ENCODE results near the gene PNPLA8.
"Not testable (repeated sequence)": the region's sequence is repeated elsewhere in the genome, so short reads cannot be mapped to it uniquely, and the experiment has no call there.

Gene PNPLA8

GRCh38 chr7:108525985-108526767, at the start of gene PNPLA8:
Gene PNPLA8, minus strand, starts transcription at chr7:108526135. Its CDS starts 10,644 bp downstream, at chr7:108515491.
- peaks cover 19% of the 10 kb centered on the region for H3K36me3 Mint-ChIP-seq
- peak; percentile 97 for ATAC-seq
- peaks cover 39% of the 10 kb centered on the region for H3K4me1 Mint-ChIP-seq
- no peaks in the 10 kb centered on the region for H3K9me3 Mint-ChIP-seq
- H3K27me3 Mint-ChIP-seq = no peaks in the 10 kb centered on the region
- peak within 1 kb of the TSS; percentile 95 for H3K27ac Mint-ChIP-seq
- H3K4me3 Mint-ChIP-seq = peak within 1 kb of the TSS; percentile 96

DNA sequence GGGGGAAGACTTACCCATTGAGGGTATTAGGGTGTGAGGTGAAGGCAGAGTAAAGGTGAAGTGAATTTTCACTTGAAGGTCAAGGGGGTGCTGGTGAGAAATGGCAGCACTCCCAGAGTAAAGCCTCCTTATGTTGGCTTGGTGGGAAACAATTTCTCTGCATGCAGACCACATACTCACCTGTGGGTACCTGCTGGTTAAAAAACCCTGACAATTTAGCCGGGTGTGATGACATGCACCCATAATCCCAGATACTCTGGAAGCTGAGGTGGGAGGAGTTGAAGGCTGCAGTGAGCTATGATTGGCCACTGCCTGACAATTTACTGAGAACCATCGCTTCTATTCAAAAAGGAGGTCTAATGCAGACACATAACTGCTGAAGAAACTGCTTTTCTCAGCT, 49.2 kb upstream of the PNPLA8 start:
- peaks cover 31% of the 10 kb centered on the region for H3K4me1 Mint-ChIP-seq
- H3K4me3 Mint-ChIP-seq = no peak overlapping the region
- ATAC-seq = no peak
- no peaks in the 10 kb centered on the region for H3K9me3 Mint-ChIP-seq
- H3K27ac Mint-ChIP-seq = no peak overlapping the region
- H3K36me3 Mint-ChIP-seq = peaks cover 48% of the 10 kb centered on the region
- H3K27me3 Mint-ChIP-seq = no peaks in the 10 kb centered on the region

DNA sequence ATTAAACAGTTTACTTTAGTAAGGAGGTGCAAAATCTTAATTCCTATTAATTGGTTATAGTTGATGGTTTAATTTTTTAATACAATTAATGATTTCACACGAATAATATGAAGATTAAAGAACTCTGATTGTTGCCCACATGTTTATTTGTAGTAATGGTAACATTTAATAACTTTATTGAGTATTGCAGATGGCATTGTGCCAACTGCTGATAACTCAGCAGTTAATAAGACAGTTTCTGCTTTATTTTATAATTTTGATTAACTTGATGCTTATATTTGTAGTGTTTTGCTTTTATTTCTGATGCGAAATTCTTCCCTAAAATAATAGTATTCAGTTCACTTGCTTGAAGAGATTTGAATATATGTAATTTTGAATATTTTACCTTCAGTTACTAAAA, 46.5 kb upstream of the PNPLA8 start:
- Mint-ChIP-seq H3K36me3 (peaks cover 30% of the 10 kb centered on the region), H3K9me3 (no peaks in the 10 kb centered on the region), H3K27me3 (no peaks in the 10 kb centered on the region), H3K27ac (no peak overlapping the region), H3K4me1 (peaks cover 37% of the 10 kb centered on the region), H3K4me3 (no peak overlapping the region)
- ATAC-seq = no peak

DNA sequence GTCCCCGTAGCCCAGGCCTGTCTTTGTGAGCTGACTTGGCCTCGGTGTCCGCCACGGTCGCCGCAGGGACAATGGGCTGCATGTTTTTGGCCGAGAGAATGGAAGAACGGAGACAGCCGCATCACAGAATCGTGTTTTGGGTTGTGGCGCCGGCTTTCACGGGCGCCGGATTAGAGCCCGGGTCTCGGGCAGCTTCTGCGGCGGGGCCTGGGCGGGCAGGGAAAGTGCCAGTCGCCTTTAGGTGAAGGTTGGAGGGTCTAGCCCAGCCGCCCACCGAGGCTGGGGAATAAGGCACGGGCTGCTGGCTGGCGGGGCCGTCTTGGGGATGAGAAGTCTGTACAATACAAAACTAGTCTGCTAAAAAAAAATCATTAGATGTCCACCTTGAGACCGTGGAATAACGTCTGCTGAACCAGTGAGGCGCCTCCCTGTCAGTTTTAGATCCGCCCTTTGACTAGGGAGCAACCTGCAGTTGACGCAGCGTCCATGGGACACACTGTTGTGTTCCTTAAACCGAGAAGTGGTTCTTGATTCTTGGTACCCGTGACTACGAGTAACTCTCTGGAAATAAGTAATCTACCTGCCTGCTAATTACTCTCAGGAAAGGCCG, 44.3 kb upstream of the PNPLA8 start:
- peaks cover 29% of the 10 kb centered on the region for H3K4me1 Mint-ChIP-seq
- no peaks in the 10 kb centered on the region for H3K27me3 Mint-ChIP-seq
- H3K4me3 Mint-ChIP-seq = peak overlapping the region; percentile 86
- no peaks in the 10 kb centered on the region for H3K9me3 Mint-ChIP-seq
- ATAC-seq = peak; percentile 25
- H3K36me3 Mint-ChIP-seq = peaks cover 21% of the 10 kb centered on the region
- H3K27ac Mint-ChIP-seq = peak overlapping the region; percentile 98

GRCh38 chr7:108569381-108570145, 43.6 kb upstream of the PNPLA8 start, which contains the start of the genes DNAJB9 and THAP5:
Gene DNAJB9, plus strand, starts transcription at chr7:108569874. Its CDS starts 1,853 bp downstream, at chr7:108571727.
Gene THAP5, minus strand, starts transcription at chr7:108569706. Its CDS starts 137 bp downstream, at chr7:108569569.
- H3K27ac Mint-ChIP-seq = peak within 1 kb of the TSS; percentile 98
- no peaks in the 10 kb centered on the region for H3K9me3 Mint-ChIP-seq
- peak within 1 kb of the TSS; percentile 86 for H3K4me3 Mint-ChIP-seq
- no peaks in the 10 kb centered on the region for H3K27me3 Mint-ChIP-seq
- peaks cover 29% of the 10 kb centered on the region for H3K4me1 Mint-ChIP-seq
- H3K36me3 Mint-ChIP-seq = peaks cover 18% of the 10 kb centered on the region
- ATAC-seq = peak; percentile 98

- no peaks in the 10 kb centered on the region for H3K9me3 Mint-ChIP-seq
- peaks cover 18% of the 10 kb centered on the region for H3K36me3 Mint-ChIP-seq
- ATAC-seq = no peak
- H3K4me3 Mint-ChIP-seq = peak overlapping the region; percentile 86
- H3K27me3 Mint-ChIP-seq = no peaks in the 10 kb centered on the region
- H3K27ac Mint-ChIP-seq = peak overlapping the region; percentile 98
- peaks cover 29% of the 10 kb centered on the region for H3K4me1 Mint-ChIP-seq
These were observed 43.0 kb upstream of the PNPLA8 start for GRCh38 chr7:108568801-108569380.

- Mint-ChIP-seq H3K36me3 (peaks cover 22% of the 10 kb centered on the region), H3K4me3 (no peak overlapping the region), H3K9me3 (peaks cover 2% of the 10 kb centered on the region), H3K4me1 (peaks cover 25% of the 10 kb centered on the region), H3K27ac (no peak overlapping the region), H3K27me3 (no peaks in the 10 kb centered on the region)
- ATAC-seq = no peak
These were observed 40.1 kb upstream of the PNPLA8 start for GRCh38 chr7:108565987-108566386.

- H3K27me3 Mint-ChIP-seq = no peaks in the 10 kb centered on the region
- H3K36me3 Mint-ChIP-seq = peaks cover 52% of the 10 kb centered on the region
- no peak for ATAC-seq
- no peak overlapping the region for H3K27ac Mint-ChIP-seq
- no peak overlapping the region for H3K4me3 Mint-ChIP-seq
- H3K4me1 Mint-ChIP-seq = peaks cover 14% of the 10 kb centered on the region
- peaks cover 15% of the 10 kb centered on the region for H3K9me3 Mint-ChIP-seq
These were observed 35.2 kb upstream of the PNPLA8 start for GRCh38 chr7:108561047-108561619.

GRCh38 chr7:108559253-108559652, 33.3 kb upstream of the PNPLA8 start:
- Mint-ChIP-seq H3K36me3 (peaks cover 43% of the 10 kb centered on the region), H3K4me3 (no peak overlapping the region), H3K4me1 (peaks cover 14% of the 10 kb centered on the region), H3K27me3 (no peaks in the 10 kb centered on the region), H3K27ac (no peak overlapping the region), H3K9me3 (peaks cover 17% of the 10 kb centered on the region)
- ATAC-seq = no peak

- H3K9me3 Mint-ChIP-seq = peaks cover 17% of the 10 kb centered on the region
- H3K4me1 Mint-ChIP-seq = peaks cover 28% of the 10 kb centered on the region
- no peaks in the 10 kb centered on the region for H3K27me3 Mint-ChIP-seq
- no peak overlapping the region for H3K27ac Mint-ChIP-seq
- peaks cover 42% of the 10 kb centered on the region for H3K36me3 Mint-ChIP-seq
- no peak overlapping the region for H3K4me3 Mint-ChIP-seq
- ATAC-seq = no peak
These were observed 31.7 kb upstream of the PNPLA8 start for GRCh38 chr7:108557617-108558016.

GRCh38 chr7:108557191-108557590, 31.3 kb upstream of the PNPLA8 start:
- Mint-ChIP-seq H3K9me3 (peaks cover 17% of the 10 kb centered on the region), H3K27me3 (no peaks in the 10 kb centered on the region), H3K4me3 (no peak overlapping the region), H3K27ac (no peak overlapping the region), H3K4me1 (peaks cover 32% of the 10 kb centered on the region), H3K36me3 (peaks cover 42% of the 10 kb centered on the region)
- no peak for ATAC-seq

GRCh38 chr7:108556665-108557064, 30.7 kb upstream of the PNPLA8 start:
- not testable (repeated sequence) for H3K27me3 Mint-ChIP-seq, ATAC-seq, H3K27ac Mint-ChIP-seq, H3K4me3 Mint-ChIP-seq
- Mint-ChIP-seq H3K4me1 (peaks cover 38% of the 10 kb centered on the region), H3K36me3 (peaks cover 41% of the 10 kb centered on the region), H3K9me3 (peaks cover 17% of the 10 kb centered on the region)

GRCh38 chr7:108548141-108548896, 22.4 kb upstream of the PNPLA8 start:
- not testable (repeated sequence) for ATAC-seq, H3K9me3 Mint-ChIP-seq, H3K27ac Mint-ChIP-seq, H3K4me3 Mint-ChIP-seq, H3K27me3 Mint-ChIP-seq, H3K36me3 Mint-ChIP-seq
- peaks cover 24% of the 10 kb centered on the region for H3K4me1 Mint-ChIP-seq

GRCh38 chr7:108541478-108541877, 15.5 kb upstream of the PNPLA8 start:
- no peak for ATAC-seq
- H3K9me3 Mint-ChIP-seq = no peaks in the 10 kb centered on the region
- no peaks in the 10 kb centered on the region for H3K27me3 Mint-ChIP-seq
- peaks cover 8% of the 10 kb centered on the region for H3K4me1 Mint-ChIP-seq
- no peaks in the 10 kb centered on the region for H3K36me3 Mint-ChIP-seq
- H3K27ac Mint-ChIP-seq = no peak overlapping the region
- no peak overlapping the region for H3K4me3 Mint-ChIP-seq
